Calu3 (cell line): ENCODE results near the gene ZFP30. TPM values are rescaled to one million over a fixed set of nuclear protein-coding genes. Genes with fewer than 3 reads are reported as not detected.
"Not testable (repeated sequence)": the region's sequence is repeated elsewhere in the genome, so short reads cannot be mapped to it uniquely, and the experiment has no call there.

Source experiments
- BruUV-seq: library from RNA; stranded (reverse); fragments of 400-500 nt; replicated peaks from 2 replicates; lab custom pipeline; 2021; lab: Mats Ljungman, UMichigan
- CTCF ChIA-PET: fragments of 300-600 bp; sonication (Branson Sonifier 250); formaldehyde crosslinking; loops from one replicate; lab custom pipeline; 2022; ENCODE audit warnings: antibody characterized with exemption; lab: Charles Lee
- DNase-seq: peaks from one replicate; pipeline ENCODE4 v3.0.0; 2022
- H3K27ac Mint-ChIP-seq: one replicate; pipeline ENCODE4 v1.8.0; 2022; ENCODE audit warnings: mixed read lengths; ENCODE audit not compliant: unreplicated experiment
- H3K27me3 Mint-ChIP-seq: one replicate; pipeline ENCODE4 v1.8.0; 2022; ENCODE audit warnings: mixed read lengths; ENCODE audit not compliant: unreplicated experiment
- H3K36me3 Mint-ChIP-seq: one replicate; pipeline ENCODE4 v1.8.0; 2022; ENCODE audit warnings: mild to moderate bottlenecking, moderate library complexity, mixed read lengths; ENCODE audit not compliant: insufficient read depth, unreplicated experiment
- H3K4me1 Mint-ChIP-seq: one replicate; pipeline ENCODE4 v1.8.0; 2022; ENCODE audit warnings: mild to moderate bottlenecking, low read depth, mixed read lengths; ENCODE audit not compliant: unreplicated experiment
- H3K4me3 Mint-ChIP-seq: one replicate; pipeline ENCODE4 v1.8.0; 2022; ENCODE audit warnings: mild to moderate bottlenecking, low read depth, moderate library complexity, mixed read lengths; ENCODE audit not compliant: unreplicated experiment
- H3K9me3 Mint-ChIP-seq: one replicate; pipeline ENCODE4 v1.8.0; 2022; ENCODE audit warnings: low read depth, mixed read lengths; ENCODE audit not compliant: unreplicated experiment
- intact Hi-C: fragments of 100-400 bp; cut with micrococcal nuclease; formaldehyde crosslinking; loops from one replicate; pipeline ENCODE4 v1.10.0; 2022; ENCODE audit not compliant: unreplicated experiment
- total RNA-seq: library from RNA; stranded (reverse); gene quantifications from 2 replicates; pipeline ENCODE4 v1.2.3, GENCODE V29; 2022
- TF ChIP-seq, protein P1 (sequence below): fragments of 200-600 bp; IDR thresholded peaks from one replicate; pipeline ENCODE4 v1.8.0; 2022; ENCODE audit warnings: antibody characterized with exemption; ENCODE audit not compliant: unreplicated experiment

ZFP30 gene
- total RNA-seq, 1 experiment from 2014 or later: 11.5 TPM

GRCh38 chr19:37692956-37693620 is 37.8 kb upstream of the ZFP30 start:
- H3K4me3 Mint-ChIP-seq: no peak overlapping the region
- no peak overlapping the region for H3K27ac Mint-ChIP-seq
- TF ChIP-seq, protein P1, sequence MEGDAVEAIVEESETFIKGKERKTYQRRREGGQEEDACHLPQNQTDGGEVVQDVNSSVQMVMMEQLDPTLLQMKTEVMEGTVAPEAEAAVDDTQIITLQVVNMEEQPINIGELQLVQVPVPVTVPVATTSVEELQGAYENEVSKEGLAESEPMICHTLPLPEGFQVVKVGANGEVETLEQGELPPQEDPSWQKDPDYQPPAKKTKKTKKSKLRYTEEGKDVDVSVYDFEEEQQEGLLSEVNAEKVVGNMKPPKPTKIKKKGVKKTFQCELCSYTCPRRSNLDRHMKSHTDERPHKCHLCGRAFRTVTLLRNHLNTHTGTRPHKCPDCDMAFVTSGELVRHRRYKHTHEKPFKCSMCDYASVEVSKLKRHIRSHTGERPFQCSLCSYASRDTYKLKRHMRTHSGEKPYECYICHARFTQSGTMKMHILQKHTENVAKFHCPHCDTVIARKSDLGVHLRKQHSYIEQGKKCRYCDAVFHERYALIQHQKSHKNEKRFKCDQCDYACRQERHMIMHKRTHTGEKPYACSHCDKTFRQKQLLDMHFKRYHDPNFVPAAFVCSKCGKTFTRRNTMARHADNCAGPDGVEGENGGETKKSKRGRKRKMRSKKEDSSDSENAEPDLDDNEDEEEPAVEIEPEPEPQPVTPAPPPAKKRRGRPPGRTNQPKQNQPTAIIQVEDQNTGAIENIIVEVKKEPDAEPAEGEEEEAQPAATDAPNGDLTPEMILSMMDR: no peak
- no peaks in the 10 kb centered on the region for H3K4me1 Mint-ChIP-seq
- no peaks in the 10 kb centered on the region for H3K27me3 Mint-ChIP-seq
- BruUV-seq: no TSS peak
- intact Hi-C loops: no loop called here
- H3K36me3 Mint-ChIP-seq: peaks cover 5% of the 10 kb centered on the region
- CTCF ChIA-PET: no interaction called here
- H3K9me3 Mint-ChIP-seq: peaks cover 18% of the 10 kb centered on the region
- DNase-seq: no peak

DNA sequence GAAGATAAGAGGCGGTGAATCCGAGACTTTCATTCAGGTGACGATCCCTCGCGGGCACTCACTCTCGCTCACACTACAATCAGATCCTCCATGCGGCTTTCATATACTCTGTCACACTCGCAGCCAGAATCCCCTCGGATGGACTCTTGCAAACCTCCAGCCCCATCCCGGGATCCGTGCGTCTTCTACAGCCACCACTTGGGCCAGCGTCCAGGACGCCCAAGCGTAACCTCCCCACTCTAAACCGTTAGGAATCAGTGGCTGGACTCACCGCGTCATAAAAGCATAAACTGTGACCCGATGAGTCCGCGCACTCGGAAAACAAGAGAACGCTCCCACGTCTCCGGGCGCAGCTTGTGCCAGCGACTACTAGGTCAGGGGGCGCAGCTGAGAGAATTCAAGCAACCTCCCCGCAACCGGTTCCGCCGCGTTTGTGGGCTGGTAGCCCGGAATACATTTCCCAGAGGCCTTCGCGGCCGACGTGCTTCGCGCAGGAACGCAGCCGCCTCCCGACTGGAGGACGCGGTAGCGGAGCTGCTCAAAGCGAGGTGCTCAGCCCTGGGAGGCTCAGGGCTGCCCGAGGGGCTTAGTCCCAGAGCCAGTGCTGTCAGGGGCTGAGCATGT is 36.7 kb upstream of the ZFP30 start:
- H3K36me3 Mint-ChIP-seq: peaks cover 5% of the 10 kb centered on the region
- peaks cover 14% of the 10 kb centered on the region for H3K9me3 Mint-ChIP-seq
- intact Hi-C loops: no loop called here
- no peak overlapping the region for H3K4me3 Mint-ChIP-seq
- CTCF ChIA-PET: no interaction called here
- H3K4me1 Mint-ChIP-seq: no peaks in the 10 kb centered on the region
- H3K27me3 Mint-ChIP-seq: no peaks in the 10 kb centered on the region
- no peak for DNase-seq
- TF ChIP-seq, protein P1: no peak
- BruUV-seq: no TSS peak
- no peak overlapping the region for H3K27ac Mint-ChIP-seq

GRCh38 chr19:37683520-37683919 is 28.3 kb upstream of the ZFP30 start:
- intact Hi-C loops: no loop called here
- Mint-ChIP-seq H3K27me3 (no peaks in the 10 kb centered on the region), H3K4me1 (no peaks in the 10 kb centered on the region), H3K27ac (no peak overlapping the region), H3K4me3 (no peak overlapping the region), H3K9me3 (peaks cover 10% of the 10 kb centered on the region), H3K36me3 (no peaks in the 10 kb centered on the region)
- no peak for DNase-seq
- no TSS peak for BruUV-seq
- CTCF ChIA-PET: no interaction called here
- TF ChIP-seq, protein P1: no peak

GRCh38 chr19:37669450-37669914 is 14.2 kb upstream of the ZFP30 start:
- no peak for DNase-seq
- TF ChIP-seq, protein P1: no peak
- Mint-ChIP-seq H3K27me3 (no peaks in the 10 kb centered on the region), H3K9me3 (peaks cover 8% of the 10 kb centered on the region), H3K4me3 (no peak overlapping the region), H3K4me1 (no peaks in the 10 kb centered on the region), H3K36me3 (no peaks in the 10 kb centered on the region), H3K27ac (no peak overlapping the region)
- intact Hi-C loops: no loop called here
- CTCF ChIA-PET: no interaction called here
- no TSS peak for BruUV-seq

- H3K4me3 Mint-ChIP-seq: peak overlapping the region; percentile 98
- H3K27ac Mint-ChIP-seq, BruUV-seq, CTCF ChIA-PET, H3K27me3 Mint-ChIP-seq, H3K4me1 Mint-ChIP-seq, DNase-seq, intact Hi-C loops: not testable (repeated sequence)
- H3K36me3 Mint-ChIP-seq: peaks cover 27% of the 10 kb centered on the region
- peaks cover 18% of the 10 kb centered on the region for H3K9me3 Mint-ChIP-seq
These were observed 1.9 kb upstream of the ZFP30 start for GRCh38 chr19:37657157-37657556.
